Transverse colon (tissue), 3 donors: Measurements from ENCODE around the gene SEPTIN12.

ENCODE experiments used
- CTCF ChIP-seq, 5 experiments: fragments of 200-600 bp in 3 of 5; fragments of 450-650 bp in 2 of 5; sonication (generic) in 3 of 5; IDR thresholded peaks; 1 replicate in 2 of 5; 2 replicates in 3 of 5; pipeline ENCODE4 v1.5.1; 2016 to 2017; ENCODE audit warnings: antibody characterized with exemption in 5 of 5, inconsistent platforms in 3 of 5, mild to moderate bottlenecking in 2 of 5, moderate library complexity in 1 of 5
- EP300 ChIP-seq: sonication (generic); formaldehyde crosslinking; IDR thresholded peaks from one replicate; pipeline ENCODE4 v1.6.1; 2017; ENCODE audit warnings: antibody characterized with exemption, low read depth

- TF ChIP-seq CTCF (IDR thresholded peaks at IDR 0.05) (no peak), EP300 (no peak)
Observed at GRCh38 chr16:4754865-4755264, 33.3 kb downstream of the SEPTIN12 start.
